Measurements from ENCODE around the gene CPO.

DNA sequence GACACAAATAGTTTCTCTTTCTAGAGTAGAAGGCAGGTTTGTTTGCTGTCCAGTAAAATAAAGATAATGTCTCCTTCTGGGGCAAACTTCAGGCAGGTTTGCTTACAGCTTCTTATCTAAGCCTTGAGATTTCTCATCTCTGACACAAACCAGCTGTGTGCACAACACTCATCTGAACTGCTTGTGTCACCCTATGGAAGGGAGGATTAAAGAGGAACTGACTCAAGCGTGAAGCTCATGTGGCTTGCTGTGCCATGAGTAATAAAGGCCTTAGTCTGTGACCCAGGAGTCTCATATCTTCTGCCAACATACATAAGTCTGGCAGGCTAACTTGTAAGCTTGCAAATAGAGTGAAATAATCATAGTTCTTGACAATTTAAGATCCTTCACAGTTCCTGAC lies 24.2 kb upstream of the CPO start:
- TF ChIP-seq, protein P1, sequence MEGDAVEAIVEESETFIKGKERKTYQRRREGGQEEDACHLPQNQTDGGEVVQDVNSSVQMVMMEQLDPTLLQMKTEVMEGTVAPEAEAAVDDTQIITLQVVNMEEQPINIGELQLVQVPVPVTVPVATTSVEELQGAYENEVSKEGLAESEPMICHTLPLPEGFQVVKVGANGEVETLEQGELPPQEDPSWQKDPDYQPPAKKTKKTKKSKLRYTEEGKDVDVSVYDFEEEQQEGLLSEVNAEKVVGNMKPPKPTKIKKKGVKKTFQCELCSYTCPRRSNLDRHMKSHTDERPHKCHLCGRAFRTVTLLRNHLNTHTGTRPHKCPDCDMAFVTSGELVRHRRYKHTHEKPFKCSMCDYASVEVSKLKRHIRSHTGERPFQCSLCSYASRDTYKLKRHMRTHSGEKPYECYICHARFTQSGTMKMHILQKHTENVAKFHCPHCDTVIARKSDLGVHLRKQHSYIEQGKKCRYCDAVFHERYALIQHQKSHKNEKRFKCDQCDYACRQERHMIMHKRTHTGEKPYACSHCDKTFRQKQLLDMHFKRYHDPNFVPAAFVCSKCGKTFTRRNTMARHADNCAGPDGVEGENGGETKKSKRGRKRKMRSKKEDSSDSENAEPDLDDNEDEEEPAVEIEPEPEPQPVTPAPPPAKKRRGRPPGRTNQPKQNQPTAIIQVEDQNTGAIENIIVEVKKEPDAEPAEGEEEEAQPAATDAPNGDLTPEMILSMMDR (conservative IDR thresholded peaks at IDR 0.05 in 1 of 2, IDR thresholded peaks at IDR 0.05 in 1 of 2; ENCODE audit: extremely low read depth in 1 of 2, insufficient read depth in 1 of 2, low read depth in 1 of 2, low read length in 2 of 2): no peak
- TF ChIP-seq EZH2 (IDR thresholded peaks at IDR 0.05; ENCODE audit: borderline replicate concordance, low read length): no peak

All from mammary epithelial cell (primary cell).